GM21423 (cell line): ENCODE data around the gene MYOG.

Experiments
- ATAC-seq: cut with Tn5 transposase; IDR thresholded peaks from one replicate; pipeline ENCODE4 v1.9.1; 2021; ENCODE audit warnings: mild to moderate bottlenecking, moderate library complexity; ENCODE audit not compliant: unreplicated experiment

The MYOG gene

DNA sequence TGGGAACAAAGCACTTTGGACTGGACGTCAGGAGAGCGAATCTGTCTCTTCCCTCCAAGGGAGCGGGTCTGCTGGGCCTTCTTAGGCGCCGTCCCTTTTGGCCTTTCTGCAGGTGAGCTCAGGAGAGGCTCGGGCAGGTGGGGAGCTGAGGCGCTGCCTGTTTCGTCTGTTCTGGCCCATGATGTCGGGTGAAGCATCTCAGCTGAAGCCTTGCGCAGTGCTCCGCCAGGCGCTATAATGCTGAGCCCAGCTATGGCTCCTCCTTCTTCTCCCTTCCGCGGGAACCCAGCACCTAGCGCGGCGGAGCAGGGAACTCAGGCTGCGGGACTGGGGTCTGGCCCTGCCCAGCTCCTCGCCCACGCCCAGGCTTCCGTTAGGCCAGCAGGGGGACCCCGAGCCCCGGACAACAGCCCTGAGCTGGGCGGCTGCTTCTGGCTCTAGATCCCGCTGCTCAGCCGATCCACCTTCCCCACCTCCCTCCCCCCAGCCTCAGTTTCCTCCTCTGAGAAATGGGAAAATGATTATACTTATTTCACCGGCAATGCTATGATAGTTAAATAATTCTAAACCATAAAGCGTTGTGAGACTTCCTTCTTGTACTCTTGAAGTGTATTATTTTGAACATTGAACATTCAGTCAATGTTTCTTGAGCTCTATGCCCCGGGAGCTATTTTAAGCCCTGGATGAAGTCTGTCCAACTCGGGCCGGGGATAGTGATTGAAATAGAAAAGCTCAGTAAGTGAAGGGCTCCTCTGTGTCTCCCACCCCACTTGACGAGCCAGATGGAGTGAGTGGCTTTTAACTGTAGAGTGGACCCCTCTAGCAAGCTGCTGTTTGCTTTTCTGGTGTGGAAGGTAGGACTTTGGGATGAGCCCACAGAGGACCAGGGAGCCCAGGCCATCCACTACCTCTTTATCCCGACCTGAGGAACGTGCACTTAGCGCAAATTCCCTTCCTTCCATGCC is 32.1 kb upstream of the MYOG start:
- ATAC-seq = no peak

DNA sequence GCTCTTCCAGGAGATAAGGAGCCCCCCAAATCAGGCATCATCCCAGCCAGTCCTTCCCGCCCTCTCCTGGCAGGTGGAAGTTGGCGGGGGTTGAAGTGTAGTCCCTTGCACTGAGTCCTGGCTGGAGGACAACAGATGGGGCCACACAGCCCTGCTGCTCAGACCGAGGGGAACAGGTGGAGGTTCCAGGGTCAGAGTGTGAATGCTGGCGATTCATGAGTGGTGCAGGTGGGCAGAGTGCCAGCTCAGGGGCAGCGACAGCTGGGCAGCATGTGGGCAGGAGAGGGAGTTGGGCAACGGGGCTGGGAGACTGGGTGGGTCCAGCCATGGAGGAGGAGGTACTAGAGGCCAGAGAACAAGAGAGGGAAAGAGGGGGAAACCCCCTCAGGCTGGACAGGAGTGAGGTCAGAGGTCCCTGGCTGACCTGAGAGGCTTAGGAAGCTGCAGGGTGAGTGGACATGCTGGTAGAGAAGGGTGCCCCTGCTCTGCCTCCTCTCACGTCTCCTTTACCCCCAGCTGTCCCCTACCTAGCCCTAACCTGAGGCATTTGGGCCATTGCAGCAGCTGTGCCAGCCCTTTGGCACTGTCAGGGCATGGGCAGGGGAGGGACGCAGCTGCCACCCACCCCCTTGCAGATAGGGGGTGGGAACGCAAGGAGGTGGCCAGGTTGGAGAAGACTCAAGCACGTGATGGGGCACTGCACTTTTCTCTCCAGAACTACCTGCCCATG is 30.4 kb upstream of the MYOG start:
- no peak for ATAC-seq

DNA sequence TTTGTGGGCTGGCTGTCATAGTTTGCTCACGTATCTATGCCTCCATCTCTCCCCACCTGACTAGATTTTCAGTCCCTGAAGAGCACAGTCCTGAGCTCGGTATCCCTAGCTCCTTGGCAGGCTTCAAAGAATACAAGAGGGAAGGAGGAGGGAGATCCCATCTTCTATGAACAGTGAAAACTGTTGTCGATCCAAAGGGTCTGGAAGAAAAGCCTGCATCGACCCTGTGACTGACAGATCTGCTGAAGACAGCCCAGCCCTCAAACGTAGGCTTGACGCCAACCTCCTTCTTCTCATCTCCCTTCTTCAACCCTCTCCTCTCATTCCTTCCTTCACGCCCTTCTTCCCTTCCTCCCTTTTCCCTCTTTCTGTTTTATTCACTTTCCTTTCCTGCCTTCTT is 28.4 kb upstream of the MYOG start:
- ATAC-seq = no peak

DNA sequence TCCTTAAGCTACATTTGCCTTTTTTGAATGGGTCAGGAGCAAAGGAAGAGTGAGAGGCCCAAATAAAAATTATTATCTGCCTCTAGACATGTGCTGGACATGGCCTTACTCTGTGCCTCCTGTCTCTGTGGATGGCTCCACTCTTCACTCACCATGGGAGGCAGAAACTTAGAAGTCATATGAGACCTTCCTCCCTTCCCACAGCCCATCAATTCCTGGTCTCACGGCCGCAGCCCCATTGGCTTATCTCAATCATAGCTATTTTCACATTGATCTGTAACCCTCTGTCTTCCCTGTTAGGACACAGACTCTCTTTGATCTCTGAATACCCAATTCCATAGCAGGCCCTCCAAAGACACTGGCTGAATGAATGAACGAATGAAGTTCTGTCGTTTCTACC is 27.5 kb upstream of the MYOG start:
- ATAC-seq = no peak

DNA sequence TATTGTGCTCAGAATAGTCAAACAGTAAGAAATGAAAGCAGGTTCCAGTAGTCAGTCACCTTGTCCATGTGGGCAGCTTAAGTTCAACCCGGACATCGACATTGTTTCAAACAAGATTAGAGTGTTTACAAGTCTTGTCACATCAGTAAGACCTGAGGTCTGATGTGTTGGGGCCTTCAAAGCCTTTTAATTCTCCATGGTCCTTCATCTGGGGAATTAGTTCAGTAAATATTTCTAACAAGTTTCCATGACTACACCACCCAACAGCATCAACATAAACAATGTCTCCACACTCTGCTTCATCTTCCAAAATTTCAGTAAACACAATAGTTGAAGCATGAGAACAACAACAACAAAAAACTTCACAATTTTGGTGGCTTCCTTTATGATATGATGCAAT is 26.7 kb upstream of the MYOG start:
- ATAC-seq = no peak

DNA sequence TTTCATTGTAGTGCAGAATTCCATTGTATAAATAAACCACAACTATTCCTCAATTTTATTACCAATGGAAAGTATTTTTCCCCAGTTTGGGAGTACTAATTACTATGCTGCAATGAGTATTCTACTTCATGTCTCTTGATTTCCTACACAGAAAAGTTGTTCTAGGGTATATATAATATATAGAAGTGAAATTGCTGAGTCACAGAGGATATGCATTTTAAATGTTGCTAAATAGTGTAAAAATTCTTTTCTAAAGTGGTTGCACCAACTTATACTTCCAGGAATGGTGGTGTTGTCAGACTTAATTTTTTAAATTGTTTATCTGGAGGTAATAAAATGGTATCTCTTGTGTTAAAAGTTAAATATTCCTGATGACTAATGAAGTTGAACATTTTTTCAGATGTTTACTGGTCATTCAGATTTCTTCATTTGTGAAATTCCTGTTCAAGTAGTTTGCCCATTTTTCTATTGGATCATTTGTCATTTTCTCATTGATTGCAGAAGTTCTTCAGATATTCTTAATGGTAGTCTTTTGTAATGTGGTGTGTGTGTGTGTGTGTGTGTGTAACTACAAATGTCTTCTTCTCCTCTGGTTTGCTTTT is 19.1 kb upstream of the MYOG start:
- no peak for ATAC-seq

DNA sequence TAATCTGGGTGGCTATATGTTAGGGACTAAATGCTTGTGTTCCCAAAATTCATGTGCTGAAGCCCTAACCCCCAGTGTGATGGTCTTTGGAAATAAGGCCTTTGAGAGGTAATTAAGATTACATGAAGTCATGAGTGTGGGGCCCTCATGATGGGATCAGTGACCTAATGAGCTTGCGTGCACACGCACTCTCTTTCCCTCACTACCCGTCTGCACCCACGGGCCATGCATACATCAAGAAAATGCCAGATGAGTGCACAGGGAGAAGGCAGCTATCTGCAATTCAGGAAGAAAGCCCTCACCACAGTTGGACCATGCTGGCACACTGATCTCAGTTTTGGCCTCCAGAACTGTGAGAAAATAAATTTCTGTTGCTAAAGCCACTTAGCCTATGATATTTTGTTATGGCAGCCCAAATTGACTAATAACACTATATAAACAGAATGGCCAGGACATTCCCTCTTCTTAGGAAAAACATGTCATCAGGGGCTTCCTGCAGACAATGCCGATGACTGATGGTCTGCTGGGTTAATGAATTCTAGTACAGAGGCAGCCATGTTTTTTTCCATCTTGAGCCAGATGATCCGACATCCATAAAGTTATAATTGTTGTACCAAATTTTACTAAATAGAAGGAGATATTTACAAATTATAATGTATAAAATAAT is 18.1 kb upstream of the MYOG start:
- no peak for ATAC-seq

DNA sequence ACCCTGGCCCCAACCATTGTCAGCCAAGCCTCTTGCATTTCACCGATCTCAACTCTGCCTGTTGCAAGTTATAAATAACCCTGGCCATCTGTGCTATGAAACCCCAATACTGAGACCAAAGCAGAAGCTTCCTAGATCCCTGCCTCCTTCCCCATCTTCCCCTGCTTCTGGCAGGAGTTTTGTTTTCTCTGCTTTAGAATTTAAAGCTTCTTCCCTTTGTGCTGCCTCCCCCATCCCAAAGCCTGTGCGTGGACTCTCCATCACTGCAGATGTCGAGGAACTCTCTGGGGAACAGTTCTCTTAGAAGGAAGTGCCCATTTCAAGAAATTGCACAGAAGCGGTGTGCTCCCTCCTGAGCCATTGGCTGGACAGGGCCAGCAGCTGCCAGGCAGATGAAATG is 17.4 kb upstream of the MYOG start:
- ATAC-seq = no peak

DNA sequence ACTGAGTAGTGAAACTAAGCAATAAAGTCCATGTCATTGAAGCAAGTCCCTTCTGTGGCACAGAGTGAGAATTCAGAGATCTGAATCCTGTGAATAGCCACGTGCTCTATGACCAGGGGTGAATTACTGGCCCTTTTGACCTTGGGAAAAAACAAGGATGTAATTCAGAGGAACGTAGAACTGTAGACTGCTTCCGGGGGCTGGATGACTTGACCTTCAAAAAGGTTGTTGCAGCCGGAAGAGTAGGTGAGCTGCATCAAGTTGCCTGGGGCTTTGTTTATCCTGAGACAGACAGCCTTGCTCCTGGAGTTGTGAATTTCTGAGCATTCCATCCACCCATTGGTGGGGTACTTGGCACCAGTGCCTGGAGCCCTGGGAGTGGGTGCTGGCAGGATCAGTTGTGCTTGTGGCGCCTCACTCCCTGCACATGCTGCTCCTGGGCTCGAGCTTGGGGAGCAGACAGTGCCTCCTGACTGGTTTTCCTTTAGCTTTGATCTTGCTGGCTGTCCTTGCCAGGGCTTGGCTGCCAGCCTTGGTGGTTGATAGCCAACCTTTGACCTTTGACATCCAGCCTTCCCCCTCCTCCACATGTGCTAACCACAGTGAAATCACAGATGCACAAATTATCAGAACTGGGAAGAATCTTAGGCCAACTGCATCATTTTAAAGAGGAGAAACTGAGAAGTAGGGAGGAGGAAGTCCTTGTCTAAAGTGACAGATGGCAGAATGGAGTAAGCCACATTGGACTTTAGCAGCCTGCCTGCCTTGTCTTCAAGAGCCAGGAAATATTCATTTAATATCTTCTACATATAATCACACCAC is 16.2 kb upstream of the MYOG start:
- no peak for ATAC-seq

DNA sequence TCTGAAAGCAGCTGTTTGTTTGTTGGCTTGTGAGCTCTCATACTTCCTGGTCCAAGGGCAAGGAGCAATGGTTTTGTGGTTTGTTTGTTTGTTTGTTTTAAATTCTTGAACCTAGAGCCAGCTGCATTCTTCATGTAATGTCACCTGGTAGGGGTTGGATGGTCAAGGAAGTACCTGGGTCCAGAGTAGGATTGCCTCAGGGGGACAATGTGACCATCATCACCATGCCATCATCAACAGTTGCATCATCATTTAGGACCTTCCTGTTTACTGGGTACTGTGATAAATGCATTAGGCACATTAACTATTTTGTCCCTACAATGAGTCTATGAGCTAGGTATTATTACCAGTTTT is 14.7 kb upstream of the MYOG start:
- ATAC-seq = no peak

DNA sequence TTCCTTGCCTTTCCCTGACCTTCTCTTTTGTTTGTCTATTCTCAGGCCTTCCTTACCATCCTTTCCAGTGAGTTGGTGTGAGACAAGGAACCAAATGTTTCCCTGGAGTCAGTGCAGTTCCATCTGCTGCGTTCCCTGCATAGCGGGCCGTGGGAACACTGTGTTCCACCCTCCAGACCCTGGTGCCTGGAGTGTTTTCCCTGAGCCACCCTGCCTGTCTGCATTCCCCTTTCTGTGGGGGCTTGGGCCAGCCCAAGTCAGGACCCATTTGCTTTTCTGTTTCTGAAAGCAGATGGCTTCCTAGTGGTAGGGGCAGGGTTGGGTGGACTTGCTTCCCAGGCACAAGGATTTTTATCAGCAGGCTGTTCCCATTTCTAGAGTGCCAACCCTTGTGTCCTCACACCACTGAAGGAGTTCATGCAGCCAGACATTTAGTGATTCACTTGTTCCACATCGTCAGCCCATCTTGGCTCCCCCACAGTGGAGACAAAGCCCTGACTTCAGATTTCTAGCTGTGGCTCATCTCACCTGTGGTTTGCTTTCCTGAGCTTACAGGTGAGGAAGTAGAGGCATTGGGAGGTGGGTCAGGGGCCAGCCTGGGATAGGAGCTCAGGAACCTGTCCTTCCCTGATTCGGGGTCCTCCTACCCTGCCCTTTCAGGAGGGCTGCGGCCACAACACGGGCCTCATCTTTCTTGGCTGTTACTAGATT is 14.1 kb upstream of the MYOG start:
- ATAC-seq = no peak

DNA sequence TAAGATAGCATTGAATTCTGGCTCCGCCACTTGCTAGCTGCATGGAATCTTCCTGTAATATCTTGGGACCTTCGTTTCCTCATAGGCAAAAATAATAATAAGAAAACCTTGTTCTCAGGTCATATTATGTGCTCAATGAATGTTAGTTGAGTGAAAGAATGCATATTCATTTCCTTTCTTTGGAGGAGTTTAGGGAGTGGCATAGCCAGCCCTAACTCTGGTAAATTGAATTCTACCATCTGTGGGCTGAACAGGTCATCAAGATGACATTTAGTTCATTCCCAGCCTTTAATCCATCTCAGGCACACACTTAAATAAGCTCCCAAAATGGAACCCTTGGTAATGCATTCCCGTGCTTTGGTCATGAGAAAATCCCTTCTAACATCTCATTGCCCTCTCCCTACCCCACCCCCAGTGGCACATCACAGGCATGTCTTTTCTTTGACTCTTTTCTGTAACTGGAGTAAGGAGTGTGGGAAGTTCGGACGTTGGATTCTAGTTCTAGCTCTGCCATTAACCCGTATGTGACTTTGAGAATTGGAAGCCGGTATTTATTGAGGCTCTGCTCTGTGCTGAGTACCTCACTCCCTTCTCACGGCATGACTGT is 13.2 kb upstream of the MYOG start:
- no peak for ATAC-seq

DNA sequence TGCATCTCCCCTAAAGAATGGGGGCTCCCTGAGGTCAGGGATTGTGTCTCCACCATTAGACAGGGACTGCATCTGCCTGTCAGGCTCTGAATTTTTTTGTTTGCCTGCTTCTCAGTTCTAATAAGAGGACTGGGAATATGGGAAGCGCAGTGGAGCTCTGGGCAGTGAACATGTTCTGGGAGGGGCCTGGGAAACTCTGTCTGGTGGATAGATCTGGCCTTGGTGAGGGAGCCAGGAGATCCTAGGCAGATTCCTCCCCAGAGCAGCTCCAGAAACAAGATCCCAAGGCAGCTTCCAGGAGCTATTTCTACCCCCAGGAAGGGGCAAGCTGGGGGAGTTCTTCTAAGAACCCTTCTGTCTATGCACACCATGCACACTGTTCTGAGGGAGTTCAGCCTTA is 12.6 kb upstream of the MYOG start:
- no peak for ATAC-seq

DNA sequence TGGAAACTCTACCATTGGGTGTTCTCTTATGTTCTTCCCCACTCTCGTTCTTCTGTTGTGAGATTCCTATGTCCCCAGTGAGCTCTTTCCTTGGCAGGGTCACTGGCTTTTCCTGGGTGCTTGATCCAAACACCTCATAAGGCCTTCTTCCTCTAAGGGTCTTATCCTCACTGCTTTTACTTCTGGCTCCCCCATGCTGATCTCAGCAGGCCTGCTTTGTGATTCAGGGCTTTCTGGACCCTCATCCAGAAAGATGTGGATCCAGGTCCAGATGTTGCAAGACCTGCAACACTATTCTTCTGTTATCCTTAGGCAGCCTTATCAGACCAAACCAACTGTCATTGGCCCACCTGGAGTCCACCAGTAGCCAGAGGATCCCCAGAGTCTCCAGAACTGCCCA is 11.2 kb upstream of the MYOG start:
- no peak for ATAC-seq

DNA sequence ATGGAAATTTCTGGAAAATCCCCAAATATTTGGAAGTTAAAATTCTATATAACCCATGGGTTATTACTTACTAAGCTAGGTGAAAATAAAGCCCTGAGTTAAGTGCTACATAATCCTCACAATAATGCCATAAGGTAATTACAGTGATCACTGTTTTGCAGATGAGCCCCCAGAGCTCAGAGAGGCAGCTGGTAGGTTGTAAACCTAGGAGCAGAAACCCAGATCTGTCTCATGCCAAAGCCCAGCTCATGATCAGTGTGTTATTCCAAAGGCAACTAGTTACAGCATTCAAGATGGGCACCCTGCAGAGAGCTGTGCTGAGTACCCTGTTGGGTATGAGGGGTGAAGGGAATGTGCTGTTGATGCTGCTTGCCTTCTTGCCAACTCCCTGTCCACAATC is 10.8 kb upstream of the MYOG start:
- ATAC-seq = no peak

DNA sequence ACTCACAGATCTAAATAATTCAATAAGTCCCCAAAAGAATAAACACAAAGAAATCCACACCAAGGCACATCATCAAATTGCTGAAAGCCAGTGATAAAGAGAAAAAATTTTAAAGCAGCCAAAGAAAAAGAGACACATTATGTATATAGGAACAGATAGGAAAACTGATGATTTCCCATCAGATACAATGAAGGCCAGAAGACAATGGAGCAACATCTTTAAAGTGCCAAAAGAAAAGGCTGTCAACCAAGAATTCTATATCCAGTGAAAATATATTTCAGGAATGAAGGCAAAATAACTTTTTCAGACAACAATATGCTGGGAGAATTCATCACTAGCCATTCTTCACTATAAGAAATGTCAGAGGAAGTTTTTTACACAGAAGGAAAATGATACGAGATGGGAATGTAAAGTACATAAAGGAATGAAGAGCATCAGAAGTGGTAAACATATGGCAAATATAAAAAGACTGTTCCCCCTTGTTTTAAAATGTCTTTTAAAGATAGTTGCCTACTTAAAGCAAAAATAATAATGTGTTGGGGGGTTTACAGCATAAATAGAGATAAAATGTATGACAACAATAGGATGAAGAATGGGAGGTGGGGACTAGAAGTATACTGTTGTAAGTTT is 9.4 kb upstream of the MYOG start:
- ATAC-seq = no peak

DNA sequence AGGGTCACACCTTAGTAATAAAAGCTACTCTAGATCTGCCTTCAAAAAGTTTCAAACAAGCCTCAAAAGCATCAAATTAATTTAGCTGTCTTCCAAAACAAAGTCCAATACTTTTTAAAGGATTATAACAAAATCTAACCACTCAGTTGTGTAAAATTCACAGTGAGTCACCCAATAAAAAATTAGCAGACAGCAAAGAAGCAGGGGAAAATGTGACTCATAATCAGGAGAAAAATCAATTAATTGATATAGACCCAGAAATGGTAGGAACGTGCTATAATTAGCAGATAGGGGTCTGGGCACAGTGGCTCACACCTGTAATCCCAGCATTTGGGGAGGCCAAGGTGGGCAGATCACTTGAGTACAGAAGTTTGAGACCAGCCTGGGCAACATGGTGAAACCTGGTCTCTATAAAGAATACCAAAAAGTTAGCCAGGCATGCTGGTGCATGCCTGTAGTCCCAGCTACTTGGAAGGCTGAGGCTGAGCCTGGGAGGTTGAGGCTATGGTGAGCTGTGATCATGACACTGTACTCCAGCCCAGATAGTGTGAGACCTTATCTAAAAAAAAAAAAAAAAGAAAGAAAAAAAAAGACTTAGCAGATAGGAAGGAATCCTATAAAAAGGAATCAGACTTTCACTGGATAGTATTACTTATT is 8.1 kb upstream of the MYOG start:
- ATAC-seq = no peak

DNA sequence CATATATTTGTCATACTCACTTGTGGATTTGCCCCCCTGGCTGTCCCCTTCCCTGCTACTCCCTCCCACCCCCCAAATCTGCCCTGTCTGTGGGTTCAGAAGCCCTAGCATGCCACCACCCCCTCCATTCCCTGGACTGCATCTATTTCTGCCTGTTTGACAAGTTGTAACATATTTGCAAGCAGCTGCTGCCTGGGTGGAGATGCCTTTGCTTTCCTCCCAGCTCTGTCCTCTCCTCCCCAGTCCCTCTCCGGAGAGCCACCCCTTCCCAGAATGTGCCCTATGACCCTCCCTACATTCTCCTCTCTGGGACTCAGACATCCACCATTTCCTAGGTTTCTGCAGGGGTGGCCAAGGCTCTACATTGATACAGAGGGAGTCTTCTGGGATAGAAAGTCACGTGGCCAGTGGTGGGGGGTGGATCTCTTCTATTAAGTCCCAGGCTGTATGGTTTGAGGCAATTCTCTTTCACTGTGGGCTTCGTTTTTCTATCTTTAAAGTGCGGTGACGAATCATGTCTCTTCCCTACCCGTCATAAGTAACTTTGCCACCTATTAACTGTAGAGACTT is 6.0 kb upstream of the MYOG start:
- no peak for ATAC-seq
